ENCODE results near the gene CGB8.
"Not testable (repeated sequence)": the region's sequence is repeated elsewhere in the genome, so short reads cannot be mapped to it uniquely, and the experiment has no call there.

Gene CGB8

GRCh38 chr19:49049011-49049410, at the start of gene CGB8:
TSS of gene CGB8 (minus strand) at chr19:49049111. CDS start at chr19:49048739, 372 bp downstream.
- not testable (repeated sequence) for DNase-seq

DNA sequence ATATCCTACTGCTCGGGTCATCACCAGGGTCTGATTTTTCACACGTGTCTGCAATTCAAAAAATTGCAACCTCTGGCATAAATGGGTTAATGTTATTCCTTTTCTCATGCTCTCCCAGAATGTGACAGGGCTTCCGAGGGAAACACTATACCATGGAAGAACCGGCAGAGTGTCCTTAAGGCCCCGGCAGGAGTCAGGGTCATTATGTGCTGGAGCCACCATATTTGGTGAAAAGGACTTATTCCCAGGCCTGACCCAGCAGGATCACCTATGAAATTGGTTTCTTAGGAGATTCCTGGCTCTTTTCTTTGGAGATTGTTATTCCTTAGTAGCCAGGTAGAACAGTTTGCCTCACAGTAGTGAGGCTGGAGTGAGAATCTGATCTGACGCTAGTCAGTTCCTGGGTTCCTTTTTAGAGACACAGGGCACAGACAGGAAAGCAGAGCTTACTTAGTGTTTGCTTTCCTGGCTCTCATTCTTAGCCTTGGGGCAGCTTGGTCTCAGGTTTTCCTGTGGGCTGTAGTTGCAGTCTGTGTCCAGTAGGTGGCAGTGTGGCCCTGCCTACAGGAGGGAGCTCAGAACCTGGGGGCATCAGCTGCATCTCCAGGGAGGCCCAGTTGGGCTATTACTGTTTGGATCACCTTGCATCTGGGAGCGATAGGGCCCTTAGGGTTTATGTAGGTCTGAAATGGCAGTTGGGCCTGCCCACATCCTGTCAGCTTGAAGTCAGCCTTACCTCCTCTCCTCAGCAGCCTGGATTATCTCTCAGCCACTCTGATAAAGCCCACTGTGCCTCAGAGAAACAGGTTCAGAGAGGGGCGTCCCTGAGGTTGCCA, 48.8 kb upstream of the CGB8 start:
- peak; percentile 93 for DNase-seq

DNA sequence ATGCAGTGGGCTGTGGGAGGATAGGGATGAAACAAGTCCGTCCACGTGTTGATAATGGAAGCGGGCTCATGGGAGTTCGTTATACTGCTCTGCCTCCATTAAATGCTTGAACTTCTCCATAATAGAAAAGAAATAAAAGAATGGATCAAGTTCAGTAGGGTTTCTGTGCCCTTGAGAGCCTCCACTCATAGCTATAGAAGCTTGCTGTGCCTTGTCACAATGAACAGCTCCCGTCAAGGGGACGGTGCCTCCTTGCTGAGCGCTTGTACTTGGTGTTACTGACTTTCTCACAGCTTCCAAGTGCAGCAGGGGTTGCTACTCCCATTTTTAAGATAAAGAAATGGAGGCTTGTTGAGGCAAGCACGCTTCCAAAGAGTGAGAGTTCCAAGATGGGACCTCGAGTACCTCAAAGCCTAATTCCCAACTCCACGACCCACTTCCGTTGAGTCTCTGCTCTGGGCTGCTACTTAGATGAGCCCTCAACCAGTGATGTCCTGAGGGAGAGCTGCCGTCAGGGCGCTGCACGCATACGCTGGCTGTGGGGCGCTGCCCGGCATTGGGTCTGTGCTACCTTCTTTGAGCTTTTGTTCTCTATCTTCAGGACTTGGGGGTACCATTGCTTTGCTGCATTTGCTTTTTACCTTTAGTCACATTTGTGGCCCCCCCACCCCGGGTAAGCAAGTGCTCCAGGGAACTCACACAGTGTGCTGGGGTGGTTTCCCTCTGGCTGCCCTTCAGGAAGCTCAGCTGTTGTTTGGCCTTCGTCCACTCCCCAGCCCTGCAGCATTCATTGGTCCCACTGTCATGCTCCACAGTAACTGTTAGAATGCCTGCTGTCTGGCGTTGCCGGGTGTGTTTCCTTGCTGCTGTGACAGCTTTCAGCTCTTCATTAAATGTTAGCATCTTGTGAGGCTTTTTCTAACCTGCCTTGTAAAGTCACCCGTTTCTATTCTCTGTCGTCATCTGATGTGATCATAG, 45.9 kb upstream of the CGB8 start:
- no peak for DNase-seq

- no peak for DNase-seq
Measured at GRCh38 chr19:49092686-49093085, 43.8 kb upstream of the CGB8 start.

DNA sequence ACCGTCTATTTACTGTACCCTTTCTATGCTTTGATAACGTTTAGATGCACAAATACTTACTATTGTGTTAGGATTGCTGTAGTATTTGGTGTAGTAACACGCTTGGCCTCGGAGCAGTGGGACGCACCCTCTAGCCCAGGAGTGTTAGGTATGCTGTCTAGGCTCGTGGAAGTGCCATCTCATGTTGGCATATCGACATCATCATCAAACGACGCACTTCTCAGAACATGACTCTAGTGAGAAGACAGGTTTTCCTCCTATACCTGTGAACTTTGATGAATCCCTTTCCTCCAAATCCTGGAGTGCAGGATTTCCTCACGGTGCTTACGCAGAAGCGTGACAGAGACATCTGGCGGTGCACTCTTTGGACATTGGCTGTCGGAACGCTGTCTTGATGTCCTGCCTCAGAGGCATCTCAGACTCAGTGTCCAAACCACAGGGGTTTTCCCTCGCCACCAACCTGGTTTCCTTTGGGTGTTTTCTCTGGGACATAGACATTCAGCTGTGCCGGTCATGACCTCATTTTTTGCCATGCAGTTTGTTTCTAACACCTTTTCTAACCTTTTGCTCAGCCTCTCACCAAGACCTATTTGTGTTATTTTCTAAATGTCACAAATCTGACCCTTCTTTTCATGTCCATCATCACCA, 42.6 kb upstream of the CGB8 start:
- no peak for DNase-seq

- DNase-seq: no peak
Measured at GRCh38 chr19:49086296-49086695, 37.4 kb upstream of the CGB8 start.

DNA sequence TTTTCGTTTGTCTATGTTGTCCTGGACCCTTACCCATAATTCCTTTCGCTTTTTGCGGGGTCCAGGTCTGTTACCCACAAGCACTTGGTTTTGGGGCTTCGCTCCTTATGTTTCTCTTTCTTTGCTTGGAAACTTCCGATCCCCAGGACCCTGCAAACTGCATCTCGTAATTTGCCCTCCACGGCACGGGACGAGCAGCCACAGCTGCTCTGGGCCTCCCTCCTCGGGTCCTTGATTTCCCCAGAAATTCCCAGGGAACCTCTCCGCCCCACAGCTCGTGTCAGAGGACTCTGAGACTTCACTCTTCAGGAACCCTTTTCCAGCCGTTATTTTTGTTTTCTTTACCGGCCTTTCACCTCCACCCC, 36.9 kb upstream of the CGB8 start:
- DNase-seq: no peak

GRCh38 chr19:49085020-49085867, 36.3 kb upstream of the CGB8 start, which contains the start of gene SNRNP70:
TSS of gene SNRNP70 (plus strand) at chr19:49085451. CDS start at chr19:49086415, 964 bp downstream.
- DNase-seq: peak; percentile 100

GRCh38 chr19:49084206-49085019, 35.5 kb upstream of the CGB8 start:
- no peak for DNase-seq

- no peak for DNase-seq
Measured at GRCh38 chr19:49081273-49081672, 32.4 kb upstream of the CGB8 start.

DNA sequence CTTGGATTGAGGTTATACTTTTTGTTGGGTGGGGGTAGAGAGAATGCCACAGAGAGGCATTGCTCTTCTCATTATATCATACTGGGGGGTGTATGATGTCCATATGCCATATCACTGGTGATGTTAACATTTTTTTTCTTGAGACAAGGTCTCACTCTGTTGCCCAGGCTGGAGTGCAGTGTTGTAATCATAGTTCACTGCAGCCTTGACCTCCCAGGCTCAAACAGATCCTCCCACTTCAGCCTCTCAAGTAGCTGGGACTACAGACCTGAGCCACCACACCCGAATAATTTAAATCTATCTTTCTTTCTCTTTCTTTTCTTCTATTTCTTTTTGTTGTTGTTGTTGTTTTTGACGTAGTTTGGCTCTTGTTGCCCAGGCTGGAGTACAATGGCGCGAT, 31.5 kb upstream of the CGB8 start:
- DNase-seq: no peak

DNA sequence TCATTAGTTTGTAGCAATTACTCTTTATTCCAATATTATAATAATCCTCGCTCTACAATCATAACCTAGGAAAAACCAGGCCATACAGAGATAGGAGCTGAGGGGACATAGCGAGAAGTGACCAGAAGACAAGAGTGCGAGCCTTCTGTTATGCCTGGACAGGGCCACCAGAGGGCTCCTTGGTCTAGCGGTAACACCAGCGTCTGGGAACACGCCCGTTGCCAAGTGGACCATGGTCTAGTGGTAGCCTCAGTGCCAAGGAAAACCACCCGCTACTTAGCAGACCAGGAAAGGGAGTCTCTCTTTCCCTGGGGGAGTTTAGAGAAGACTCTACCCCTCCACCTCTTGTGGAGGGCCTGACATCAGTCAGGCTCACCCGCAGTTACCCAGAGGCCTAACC, 26.0 kb upstream of the CGB8 start:
- DNase-seq: peak; percentile 69

- peak; percentile 77 for DNase-seq
Measured at GRCh38 chr19:49073514-49074378, 24.8 kb upstream of the CGB8 start.

- peak; percentile 79 for DNase-seq
Measured at GRCh38 chr19:49071860-49072547, 23.1 kb upstream of the CGB8 start.

- no peak for DNase-seq
Measured at GRCh38 chr19:49070416-49070815, 21.5 kb upstream of the CGB8 start.

DNA sequence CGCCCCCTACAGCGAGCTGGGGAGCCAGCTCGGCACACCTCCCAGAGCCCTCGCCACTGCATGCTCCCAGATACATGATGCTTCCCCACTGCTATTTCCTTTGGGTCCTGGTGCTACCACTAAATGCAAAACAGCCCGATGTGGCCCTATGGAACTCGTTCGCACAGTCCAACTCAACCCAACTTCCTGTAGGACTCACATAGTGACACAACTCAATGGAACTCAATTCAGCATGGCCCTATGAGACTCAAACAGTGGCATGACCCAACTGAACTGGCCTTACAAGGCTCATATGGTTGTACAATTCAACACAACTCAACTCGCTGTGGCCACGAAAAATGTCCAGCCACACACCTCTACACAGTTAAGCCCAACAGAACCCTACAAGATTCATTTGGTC, 20.1 kb upstream of the CGB8 start:
- DNase-seq: no peak

- DNase-seq: no peak
Measured at GRCh38 chr19:49067554-49067953, 18.6 kb upstream of the CGB8 start.

DNA sequence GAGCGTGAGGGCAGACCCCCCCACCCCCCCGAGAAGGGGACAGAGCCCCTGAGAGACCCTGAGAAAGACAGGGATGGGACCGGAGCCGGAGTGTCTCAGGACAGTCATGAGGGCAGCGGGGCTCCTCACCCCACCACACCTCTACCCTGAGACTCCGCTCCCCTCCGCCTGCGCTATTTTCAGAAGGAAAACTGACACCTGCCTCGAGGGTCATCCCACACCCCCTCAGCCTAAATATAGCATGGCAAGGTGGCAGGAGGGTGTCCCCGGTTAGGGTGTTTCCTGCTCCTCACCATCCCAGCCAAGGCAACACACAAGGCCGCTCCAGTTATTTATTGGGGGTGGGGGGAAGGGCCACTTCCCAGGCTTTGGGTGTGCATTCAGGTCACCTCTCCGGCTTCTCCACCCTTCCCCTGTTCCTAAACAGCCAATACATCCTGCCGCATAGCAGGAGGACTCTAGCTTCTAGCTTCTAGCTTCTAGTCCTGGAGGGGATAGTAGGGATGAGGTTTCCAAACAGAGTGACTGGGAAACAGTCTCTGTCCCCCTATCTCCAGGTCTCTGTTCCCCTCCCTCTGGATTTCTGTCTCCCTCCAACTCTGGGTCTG, 17.1 kb upstream of the CGB8 start:
- no peak for DNase-seq

Measured in islet precursor cell (in vitro differentiated cells).